Measurements from ENCODE around the gene RBM17. TPM values are rescaled to one million over a fixed set of nuclear protein-coding genes. Genes with fewer than 3 reads are reported as not detected.

RBM17 gene
- total RNA-seq, 1 experiment from 2014 or later = 124 TPM

DNA sequence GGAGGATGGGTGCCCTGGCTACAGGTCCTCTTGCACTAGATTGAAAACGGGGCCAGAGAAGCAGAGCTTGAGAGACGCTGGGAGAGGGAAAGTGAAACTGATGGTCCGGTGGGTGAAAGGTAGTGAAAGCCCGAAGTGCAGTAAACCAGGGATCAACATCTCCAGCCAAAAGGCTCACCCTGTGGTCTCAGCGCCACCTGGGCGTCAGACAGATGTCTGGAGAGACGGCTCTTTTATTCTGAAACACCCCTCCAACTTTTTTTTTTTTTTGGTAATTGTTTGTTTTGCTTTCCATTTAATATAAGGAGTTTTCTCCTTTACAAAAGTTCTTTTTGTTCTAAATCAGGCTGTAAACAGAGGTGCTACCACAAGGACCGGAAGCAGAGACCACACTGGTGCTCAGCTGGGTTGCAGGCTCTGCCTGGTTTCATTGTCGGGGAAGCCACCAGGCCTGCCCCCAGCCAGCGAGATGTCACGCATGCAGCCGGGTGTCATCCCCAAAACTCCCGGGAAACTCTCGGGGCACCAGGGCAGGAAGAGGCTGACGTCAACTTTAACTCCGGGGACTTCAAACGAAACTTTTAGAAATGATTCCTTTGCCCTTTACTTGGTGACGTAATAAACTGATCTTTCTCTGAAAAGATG is 37.9 kb upstream of the RBM17 start:
- H2BK120ac ChIP-seq (ENCODE audit: low read depth, low read length, poor library complexity, severe bottlenecking) = no peak overlapping the region

More for the DNA sequence above, 37.9 kb upstream of the RBM17 start:
- no CpG with 5 or more reads among the region's 18 CpGs for WGBS (ENCODE audit: extremely low coverage, insufficient read length, low lambda C conversion rate)
- no peak overlapping the region for H3K56ac ChIP-seq (ENCODE audit: insufficient read length, low read depth, low read length)
- no peak overlapping the region for H3K4me2 ChIP-seq (ENCODE audit: insufficient read depth, insufficient read length, low read length)
- no peaks in the 10 kb centered on the region for H3K9me3 ChIP-seq (ENCODE audit: control insufficient read depth, low read depth, low read length)
- Mint-ChIP-seq H3K27ac (no peak overlapping the region), H3K9me3 (no peaks in the 10 kb centered on the region; a peak in 1 of 5 replicates), H3K4me1 (peaks cover 5 to 7% of the 10 kb centered on the region in 2 experiments; a peak in 3 of 4 replicates), H3K27me3 (ENCODE audit: low read depth) (peaks cover 13% of the 10 kb centered on the region), H3K4me3 (no peak overlapping the region), H3K36me3 (ENCODE audit: insufficient read depth in 1 of 3, low read depth in 3 of 3) (no peaks in the 10 kb centered on the region)
- H3K23me2 ChIP-seq (ENCODE audit: insufficient read length, low read depth, low read length, poor library complexity, severe bottlenecking) = no peaks in the 10 kb centered on the region
- H3T11ph ChIP-seq (ENCODE audit: low read length) = no peak overlapping the region
- H3K79me2 ChIP-seq (ENCODE audit: insufficient read depth, low read length) = no peaks in the 10 kb centered on the region
- H2BK5ac ChIP-seq (ENCODE audit: insufficient read length, low read length) = no peak overlapping the region
- DNase-seq = no peak
- no peak overlapping the region for H4K91ac ChIP-seq (ENCODE audit: insufficient read length, low read depth, low read length)
- no peak overlapping the region for H3K18ac ChIP-seq (ENCODE audit: insufficient read length, low read depth, low read length)
- no peak overlapping the region for H3K27ac ChIP-seq (ENCODE audit: insufficient read length, low read depth, low read length)
- H3K4me1 ChIP-seq (ENCODE audit: insufficient read depth, low read length) = no peaks in the 10 kb centered on the region
- TF ChIP-seq, protein P1, sequence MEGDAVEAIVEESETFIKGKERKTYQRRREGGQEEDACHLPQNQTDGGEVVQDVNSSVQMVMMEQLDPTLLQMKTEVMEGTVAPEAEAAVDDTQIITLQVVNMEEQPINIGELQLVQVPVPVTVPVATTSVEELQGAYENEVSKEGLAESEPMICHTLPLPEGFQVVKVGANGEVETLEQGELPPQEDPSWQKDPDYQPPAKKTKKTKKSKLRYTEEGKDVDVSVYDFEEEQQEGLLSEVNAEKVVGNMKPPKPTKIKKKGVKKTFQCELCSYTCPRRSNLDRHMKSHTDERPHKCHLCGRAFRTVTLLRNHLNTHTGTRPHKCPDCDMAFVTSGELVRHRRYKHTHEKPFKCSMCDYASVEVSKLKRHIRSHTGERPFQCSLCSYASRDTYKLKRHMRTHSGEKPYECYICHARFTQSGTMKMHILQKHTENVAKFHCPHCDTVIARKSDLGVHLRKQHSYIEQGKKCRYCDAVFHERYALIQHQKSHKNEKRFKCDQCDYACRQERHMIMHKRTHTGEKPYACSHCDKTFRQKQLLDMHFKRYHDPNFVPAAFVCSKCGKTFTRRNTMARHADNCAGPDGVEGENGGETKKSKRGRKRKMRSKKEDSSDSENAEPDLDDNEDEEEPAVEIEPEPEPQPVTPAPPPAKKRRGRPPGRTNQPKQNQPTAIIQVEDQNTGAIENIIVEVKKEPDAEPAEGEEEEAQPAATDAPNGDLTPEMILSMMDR (conservative IDR thresholded peaks at IDR 0.05) = peak; percentile 40
- H2BK15ac ChIP-seq (ENCODE audit: low read depth, low read length) = no peak overlapping the region
- no peak overlapping the region; the same call in 1 of the 2 replicates for H3K14ac ChIP-seq (ENCODE audit: insufficient read depth, low read length)
- H3K9ac ChIP-seq (ENCODE audit: extremely low read depth, insufficient read length, low read length) = no peak overlapping the region
- no peak overlapping the region for H2BK12ac ChIP-seq (ENCODE audit: insufficient read length, low read depth, low read length)
- H2AK5ac ChIP-seq (ENCODE audit: insufficient read length, low read length) = no peak overlapping the region
- H3K4ac ChIP-seq (ENCODE audit: low read depth, low read length) = no peak overlapping the region
- H2BK20ac ChIP-seq (ENCODE audit: low read depth, low read length, poor library complexity, severe bottlenecking) = no peak overlapping the region
- no peaks in the 10 kb centered on the region for H4K20me1 ChIP-seq (ENCODE audit: control insufficient read depth, insufficient read depth, insufficient read length)
- no peak overlapping the region for H2AFZ ChIP-seq (ENCODE audit: low read length)
- no peak overlapping the region for H3K23ac ChIP-seq (ENCODE audit: insufficient read length, low read depth, low read length)
- H4K8ac ChIP-seq (replicated peaks; ENCODE audit: insufficient read length, low read depth, low read length) = no peak overlapping the region
- no peaks in the 10 kb centered on the region for H3K79me1 ChIP-seq (ENCODE audit: insufficient read depth, low read depth, low read length, poor library complexity, severe bottlenecking)
- no peaks in the 10 kb centered on the region for H3K27me3 ChIP-seq (ENCODE audit: insufficient read depth, low read length)
- H4K5ac ChIP-seq (ENCODE audit: insufficient read length, low read depth, low read length) = no peak overlapping the region
